GM21360 (cell line): ENCODE results near the gene RPH3AL.
"Not testable (repeated sequence)": the region's sequence is repeated elsewhere in the genome, so short reads cannot be mapped to it uniquely, and the experiment has no call there.

Source experiments
- ATAC-seq: cut with Tn5 transposase; IDR thresholded peaks from one replicate; pipeline ENCODE4 v1.9.1; 2021; ENCODE audit warnings: mild to moderate bottlenecking, moderate library complexity; ENCODE audit not compliant: unreplicated experiment

The RPH3AL gene

GRCh38 chr17:283911-284675 is 68.5 kb downstream of the RPH3AL start:
- ATAC-seq, result no peak

DNA sequence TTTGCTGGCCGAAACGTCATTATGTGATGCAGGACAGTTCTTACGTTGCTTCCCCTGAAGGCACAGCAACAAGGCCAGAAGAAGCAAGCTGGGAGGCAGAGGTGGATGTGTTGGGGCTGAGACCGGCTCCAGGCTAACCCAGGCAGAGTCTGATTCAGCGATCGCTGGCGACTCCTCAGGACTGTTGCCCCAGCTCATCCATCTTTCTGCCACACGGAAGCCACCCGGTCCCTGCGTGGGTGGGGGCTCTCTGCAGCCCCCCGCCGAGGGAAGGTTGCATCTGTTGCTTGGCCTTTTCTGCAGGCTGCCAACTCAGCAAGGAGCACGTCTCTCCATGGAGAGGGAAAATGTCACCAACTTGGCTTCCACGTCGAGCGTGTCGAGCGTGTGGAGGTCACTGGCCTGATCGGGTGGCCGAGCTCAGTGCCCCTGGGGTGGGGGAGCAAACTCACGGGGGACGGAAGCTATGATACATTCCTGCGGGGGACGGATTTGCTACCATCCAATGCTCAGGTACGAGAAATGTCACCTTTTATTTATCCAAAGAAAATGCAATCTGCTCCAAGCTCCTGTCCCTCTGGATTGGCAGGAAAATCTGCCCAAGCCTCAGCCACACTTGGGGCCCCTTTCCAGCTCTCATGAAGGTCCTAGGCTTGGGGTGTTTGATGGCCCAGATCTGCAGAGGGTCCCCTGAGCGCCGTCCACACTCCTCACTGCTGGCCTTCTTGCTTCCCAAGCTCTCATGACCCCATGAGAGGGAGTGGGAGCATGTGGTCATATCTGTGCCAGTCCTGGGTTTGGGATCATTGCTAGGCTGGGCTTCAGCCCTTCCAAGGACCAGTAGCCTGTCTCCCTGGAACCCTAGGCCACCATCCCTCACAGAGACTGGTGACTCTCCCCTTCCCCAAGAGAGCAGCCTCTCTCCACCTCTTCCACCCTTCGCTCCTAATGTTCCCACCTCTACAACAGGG is 69.4 kb downstream of the RPH3AL start:
- no peak for ATAC-seq

- no peak for ATAC-seq
These were observed 70.4 kb downstream of the RPH3AL start for GRCh38 chr17:282000-282911.

GRCh38 chr17:281365-281999 is 71.1 kb downstream of the RPH3AL start:
- no peak for ATAC-seq

GRCh38 chr17:280901-281300 is 71.7 kb downstream of the RPH3AL start:
- no peak for ATAC-seq

DNA sequence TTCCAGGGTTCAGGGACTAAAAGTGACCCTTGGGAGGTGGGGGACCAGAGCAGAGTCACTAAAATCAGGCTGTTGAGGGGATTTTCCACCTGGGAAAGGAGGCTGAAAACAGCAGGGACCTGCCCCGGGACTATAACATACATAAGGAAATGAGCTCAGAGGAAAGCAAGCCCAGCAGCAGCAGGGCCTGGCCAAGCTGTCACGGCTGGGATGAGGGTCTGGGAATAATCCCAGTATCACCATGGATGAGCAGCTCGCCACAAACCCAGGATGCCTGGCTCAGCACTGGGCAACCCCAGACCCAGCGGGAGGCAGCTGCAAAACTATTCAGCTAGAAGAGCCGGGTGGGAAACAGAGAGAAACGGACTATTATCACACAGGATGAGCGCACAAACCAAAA is 72.4 kb downstream of the RPH3AL start:
- no peak for ATAC-seq

GRCh38 chr17:279776-280175 is 72.8 kb downstream of the RPH3AL start:
- ATAC-seq, result no peak

DNA sequence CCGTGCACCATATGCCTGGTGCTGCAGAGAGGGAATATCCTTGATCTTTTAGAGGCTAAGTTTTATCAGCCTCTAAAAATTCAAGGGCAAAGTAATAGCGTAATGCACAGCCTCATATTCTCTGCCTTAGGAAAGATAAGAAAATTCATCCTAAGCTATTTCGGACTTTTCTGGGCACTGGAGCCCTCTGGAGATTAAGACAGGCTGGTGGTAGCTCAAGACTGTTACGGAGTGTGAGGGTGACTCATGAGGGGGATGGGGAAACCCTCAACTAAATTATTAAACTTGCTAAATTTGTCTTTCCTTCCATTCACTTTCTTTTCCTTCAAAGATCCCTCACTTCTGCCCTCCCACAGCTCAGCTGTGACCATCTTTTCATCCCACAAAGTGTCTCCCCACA is 73.3 kb downstream of the RPH3AL start:
- ATAC-seq, result no peak

GRCh38 chr17:278676-279059 is 73.9 kb downstream of the RPH3AL start:
- ATAC-seq, result no peak

DNA sequence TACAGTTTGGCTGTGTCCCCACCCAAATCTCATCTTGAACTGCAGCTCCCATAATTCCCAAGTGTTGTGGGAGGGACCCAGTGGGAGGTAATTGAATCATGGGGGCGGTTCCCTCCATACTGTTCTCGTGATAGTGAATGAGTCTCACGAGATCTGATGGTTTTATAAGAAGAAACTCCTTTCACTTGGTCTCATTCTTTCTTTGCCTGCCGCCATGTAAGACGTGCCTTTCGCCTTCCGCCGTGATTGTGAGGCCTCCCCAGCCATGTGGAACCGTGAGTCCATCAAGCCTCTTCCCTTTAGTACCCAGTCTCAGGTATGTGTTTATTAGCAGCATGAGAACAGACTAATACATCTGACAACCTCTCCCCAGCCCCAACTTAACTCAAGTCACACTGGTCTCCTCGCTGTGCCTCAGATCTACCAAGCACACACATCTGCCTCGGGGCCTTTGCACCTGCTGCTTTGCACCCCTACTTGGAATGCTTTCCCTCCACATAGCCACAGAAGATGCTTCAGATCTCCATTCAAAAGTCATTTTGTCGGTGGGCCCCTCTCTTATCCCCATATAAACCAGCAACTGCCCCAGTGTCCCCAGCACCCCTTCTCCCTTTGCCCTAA is 74.4 kb downstream of the RPH3AL start:
- no peak for ATAC-seq

DNA sequence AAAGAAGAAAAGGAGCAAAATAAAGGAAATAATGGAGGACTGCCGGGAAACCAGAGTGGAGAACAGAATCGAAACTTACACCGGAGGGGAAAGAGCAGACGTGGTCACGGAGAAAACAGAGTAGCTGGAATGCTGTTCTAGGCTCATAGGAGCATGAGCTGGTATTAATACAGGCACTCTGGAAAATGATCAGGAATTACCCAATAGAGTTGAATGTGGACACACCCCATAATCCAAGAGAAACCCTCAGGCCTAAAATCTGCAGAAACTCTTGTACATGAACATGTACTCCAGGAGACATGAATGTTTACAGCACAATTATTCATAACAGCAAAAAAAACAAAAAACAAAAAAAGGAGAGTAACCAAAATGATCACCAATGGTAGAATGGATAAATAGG is 77.7 kb downstream of the RPH3AL start:
- ATAC-seq, result no peak

DNA sequence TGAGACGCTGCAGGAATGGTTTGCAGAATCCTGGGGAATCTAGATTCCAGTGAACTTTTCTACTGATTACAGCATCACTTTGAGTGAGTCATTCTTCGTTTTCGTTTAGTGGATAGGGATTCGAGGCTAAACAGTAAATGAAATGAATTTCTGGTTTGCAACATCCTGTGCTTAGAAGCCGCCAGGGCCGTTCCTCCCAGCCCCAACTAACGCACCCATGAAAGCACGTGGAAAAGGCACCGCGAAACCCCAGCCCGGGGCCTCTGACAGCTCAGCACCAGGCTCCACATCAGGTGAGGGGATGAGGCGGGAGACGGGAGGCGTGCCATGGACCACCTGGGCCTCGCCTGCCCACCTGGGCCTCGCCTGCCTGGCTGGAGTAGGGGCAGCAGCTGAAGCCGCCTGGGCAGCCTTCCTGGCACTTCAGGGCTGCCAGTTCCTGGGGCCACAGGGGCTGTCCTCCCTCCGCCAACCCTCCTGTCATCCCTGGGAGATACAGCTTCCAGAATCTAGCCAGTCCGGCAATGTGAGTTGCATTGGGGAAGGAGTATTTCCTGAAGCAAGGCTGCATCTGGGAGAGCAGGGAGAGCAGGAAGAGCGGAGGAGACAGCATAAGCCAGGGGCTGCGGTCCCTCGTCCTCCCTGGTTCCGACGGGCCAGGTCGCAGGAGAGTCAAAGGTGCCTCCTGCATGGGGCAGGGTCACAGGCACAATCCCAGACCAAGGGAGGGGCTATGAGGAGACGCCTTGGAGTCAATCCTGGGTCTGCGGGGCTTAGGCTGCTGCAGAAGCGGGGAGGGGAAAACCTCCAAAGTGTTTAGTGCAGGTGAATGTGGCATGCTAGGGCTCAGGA is 78.4 kb downstream of the RPH3AL start:
- no peak for ATAC-seq

GRCh38 chr17:272856-273255 is 79.8 kb downstream of the RPH3AL start:
- not testable (repeated sequence) for ATAC-seq

DNA sequence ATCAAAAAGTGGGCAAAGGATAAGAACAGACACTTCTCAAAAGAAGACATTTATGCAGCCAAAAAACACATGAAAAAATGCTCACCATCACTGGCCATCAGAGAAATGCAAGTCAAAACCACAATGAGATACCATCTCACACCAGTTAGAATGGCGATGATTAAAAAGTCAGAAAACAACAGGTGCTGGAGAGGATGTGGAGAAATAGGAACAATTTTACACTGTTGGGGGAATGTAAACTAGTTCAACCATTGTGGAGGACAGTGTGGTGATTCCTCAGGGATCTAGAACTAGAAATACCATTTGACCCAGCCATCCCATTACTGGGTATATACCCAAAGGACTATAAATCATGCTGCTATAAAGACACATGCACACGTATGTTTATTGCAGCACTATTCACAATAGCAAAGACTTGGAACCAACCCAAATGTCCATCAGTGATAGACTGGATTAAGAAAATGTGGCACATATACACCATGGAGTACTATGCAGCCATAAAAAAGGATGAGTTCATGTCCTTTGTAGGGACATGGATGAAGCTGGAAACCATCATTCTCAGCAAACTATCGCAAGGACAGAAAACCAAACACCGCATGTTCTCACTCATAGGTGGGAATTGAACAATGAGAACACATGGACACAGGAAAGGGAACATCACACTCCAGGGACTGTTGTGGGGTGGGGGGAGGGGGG is 80.5 kb downstream of the RPH3AL start:
- ATAC-seq, result not testable (repeated sequence)

GRCh38 chr17:269616-270514 is 82.7 kb downstream of the RPH3AL start:
- no peak for ATAC-seq

GRCh38 chr17:266701-267667 is 85.6 kb downstream of the RPH3AL start:
- ATAC-seq, result no peak
